Lung (tissue), 12 donors: ENCODE measurements around the gene DGKD. TPM values are rescaled to one million over a fixed set of nuclear protein-coding genes. Genes with fewer than 3 reads are reported as not detected.

ENCODE experiments used
- ATAC-seq: fragments of 200-7000 bp; cut with Tn5 transposase; one replicate; pipeline ENCODE4 v1.9.1; 2020; ENCODE audit warnings: moderate number of reproducible peaks; ENCODE audit not compliant: insufficient read depth, low FRiP score
- DNase-seq, 3 donors: peaks; one replicate each; pipeline ENCODE4 v3.0.0-alpha.2; 2013 to 2017
- H3K27ac ChIP-seq, 2 donors: one replicate each; pipeline ENCODE4 v1.5.1; 2013; ENCODE audit warnings: mild to moderate bottlenecking in 2 of 2, moderate library complexity in 2 of 2, control low read depth in 1 of 2, inconsistent platforms in 1 of 2, low read depth in 1 of 2, low read length in 1 of 2
- H3K27me3 ChIP-seq, 3 donors: one replicate each; pipeline ENCODE4 v1.5.1; 2013; ENCODE audit warnings: low read length in 2 of 3; ENCODE audit not compliant: control insufficient read depth in 3 of 3, insufficient read depth in 3 of 3
- H3K36me3 ChIP-seq, 4 donors: one replicate each; pipeline ENCODE4 v1.5.1; 2013; ENCODE audit warnings: low read length in 4 of 4, mild to moderate bottlenecking in 1 of 4, moderate library complexity in 1 of 4; ENCODE audit not compliant: control insufficient read depth in 4 of 4, insufficient read depth in 4 of 4
- H3K4me1 ChIP-seq, 5 donors: one replicate each; pipeline ENCODE4 v1.5.1; 2013; ENCODE audit warnings: low read length in 5 of 5, mild to moderate bottlenecking in 2 of 5, moderate library complexity in 1 of 5; ENCODE audit not compliant: control insufficient read depth in 5 of 5, insufficient read depth in 5 of 5
- H3K4me3 ChIP-seq: one replicate; pipeline ENCODE4 v1.5.1; 2013; ENCODE audit warnings: mild to moderate bottlenecking, control low read depth, moderate library complexity
- H3K9ac ChIP-seq, 2 donors: one replicate each; pipeline ENCODE4 v1.5.1; 2013; ENCODE audit warnings: low read length in 2 of 2, control low read depth in 1 of 2; ENCODE audit not compliant: insufficient read depth in 1 of 2
- H3K9me3 ChIP-seq, 4 donors: one replicate each; pipeline ENCODE4 v1.5.1; 2013; ENCODE audit warnings: low read length in 3 of 4, mild to moderate bottlenecking in 1 of 4, moderate library complexity in 1 of 4; ENCODE audit not compliant: control insufficient read depth in 4 of 4, insufficient read depth in 3 of 4
- CTCF ChIP-seq: IDR thresholded peaks from 2 replicates; pipeline ENCODE4 v1.5.1; 2012; ENCODE audit warnings: mild to moderate bottlenecking; ENCODE audit errors: control extremely low read depth, extremely low read depth
- whole genome bisulfite sequencing, 2 donors: extraction: QIAGEN DNeasy Blood & Tissue Kit; methylation state at CpG; one replicate each; pipeline ENCODE4 v1.1.7; 2013; 5-methylcytosine and 5-hydroxymethylcytosine counted together
- polyA plus RNA-seq, 2 donors: library from polyadenylated mRNA; stranded (reverse); fragments of 200-250 nt; gene quantifications; one replicate each; pipeline ENCODE4 v1.2.1, GENCODE V29; 2013
- total RNA-seq, 2 donors: library from RNA; depleted of rRNA in 1 of 2; stranded (reverse); fragments of >200 nt in 1 of 2; gene quantifications; one replicate each; pipeline ENCODE4 v1.2.1, GENCODE V29; 2014 to 2021
- donor health status: control.
- donor health status: control.
- donor health status: Bipolar disorder and iron deficiency.
- donor health status: healthy.
- donor health status: DM: yes; HTN: yes; CAD: no.

DGKD gene
- total and polyA plus RNA-seq, 4 donors: 30.3 to 77.4 (median 44.0) TPM

GRCh38 chr2:233418761-233419546 is 64.7 kb downstream of the DGKD start:
- no peak for TF ChIP-seq CTCF
- no peak for ATAC-seq
- Histone ChIP-seq H3K9ac (no peak overlapping the region), H3K4me1 (peaks cover 0 to 40% (median 22%) of the 10 kb centered on the region in 5 donors), H3K36me3 (no peaks in the 10 kb centered on the region), H3K4me3 (no peak overlapping the region), H3K27me3 (no peaks in the 10 kb centered on the region), H3K27ac (peak overlapping the region; percentile 81 to 92), H3K9me3 (no peaks in the 10 kb centered on the region)
- WGBS, 2 donors: 18 to 37% methylated on average over 19 of the region's 19 CpGs
- DNase-seq: peak; percentile 22 to 66 (median 39)

GRCh38 chr2:233419602-233420391 is 65.5 kb downstream of the DGKD start:
- Histone ChIP-seq H3K4me1 (peaks cover 0 to 38% (median 22%) of the 10 kb centered on the region in 5 donors), H3K4me3 (no peak overlapping the region), H3K27me3 (no peaks in the 10 kb centered on the region), H3K27ac (peak overlapping the region; percentile 81 to 89), H3K36me3 (no peaks in the 10 kb centered on the region), H3K9ac (no peak overlapping the region), H3K9me3 (no peaks in the 10 kb centered on the region)
- no peak for TF ChIP-seq CTCF
- WGBS, 2 donors: 60 to 68% methylated on average over 10 of the region's 10 CpGs
- DNase-seq (peak; percentile 69 to 83 (median 79)), ATAC-seq (no peak)

- H3K4me1 ChIP-seq: peaks cover 0 to 37% (median 22%) of the 10 kb centered on the region in 5 donors
- no peak overlapping the region for H3K4me3 ChIP-seq
- no peak for ATAC-seq
- no peaks in the 10 kb centered on the region for H3K9me3 ChIP-seq
- peak overlapping the region; percentile 41 to 89 for H3K27ac ChIP-seq
- H3K36me3 ChIP-seq: peaks cover 0 to 1% (median 0%) of the 10 kb centered on the region in 4 donors
- no peak for DNase-seq
- no peaks in the 10 kb centered on the region for H3K27me3 ChIP-seq
- TF ChIP-seq CTCF: no peak
- H3K9ac ChIP-seq: peak overlapping the region in 1 of 2 donors; percentile 8
- WGBS, 2 donors: 87 to 92% methylated on average over 14 of the region's 14 CpGs
These were observed 67.0 kb downstream of the DGKD start for GRCh38 chr2:233421091-233421816.
